Measurements from ENCODE around the gene INSRR. TPM values are rescaled to one million over a fixed set of nuclear protein-coding genes. Genes with fewer than 3 reads are reported as not detected.
A peak's percentile ranks its signal among the peaks of the same experiment; 100 is the strongest.

Gene INSRR
- total and polyA plus RNA-seq, 9 of the 15 experiments (the other 6 are each of a cell fraction or from before 2014, with no cell fraction given) = 0.03 to 0.18 (median 0.06) TPM; not detected in 3

- TF ChIP-seq POLR2H (tag; IDR thresholded peaks at IDR 0.05; ENCODE audit: low read depth) (no peak), ZZZ3 (IDR thresholded peaks at IDR 0.05) (no peak), FOSL1 (tag; conservative IDR thresholded peaks at IDR 0.05) (peak; percentile 45; the same call in 1 of the 2 replicates), FOXK1 (CRISPR knock-in tag; IDR thresholded peaks at IDR 0.05; ENCODE audit: borderline replicate concordance) (no peak), CREM (IDR thresholded peaks at IDR 0.05; ENCODE audit: low read depth) (peak; percentile 69), MNT (conservative IDR thresholded peaks at IDR 0.05) (no peak), L3MBTL2 (IDR thresholded peaks at IDR 0.05) (peak; percentile 31; the same call in 1 of the 2 replicates), PRDM10 (IDR thresholded peaks at IDR 0.05; ENCODE audit: partially characterized antibody) (peak; percentile 40)
Observed at GRCh38 chr1:156821801-156822200, 37.1 kb downstream of the INSRR start (continued).

All from K562 (cell line).